ENCODE results near the gene AP4B1. TPM values are rescaled to one million over a fixed set of nuclear protein-coding genes. Genes with fewer than 3 reads are reported as not detected.
A peak's percentile ranks its signal among the peaks of the same experiment; 100 is the strongest.

AP4B1 gene
- total RNA-seq, 1 donor from 2014 or later = 3.2 TPM

DNA sequence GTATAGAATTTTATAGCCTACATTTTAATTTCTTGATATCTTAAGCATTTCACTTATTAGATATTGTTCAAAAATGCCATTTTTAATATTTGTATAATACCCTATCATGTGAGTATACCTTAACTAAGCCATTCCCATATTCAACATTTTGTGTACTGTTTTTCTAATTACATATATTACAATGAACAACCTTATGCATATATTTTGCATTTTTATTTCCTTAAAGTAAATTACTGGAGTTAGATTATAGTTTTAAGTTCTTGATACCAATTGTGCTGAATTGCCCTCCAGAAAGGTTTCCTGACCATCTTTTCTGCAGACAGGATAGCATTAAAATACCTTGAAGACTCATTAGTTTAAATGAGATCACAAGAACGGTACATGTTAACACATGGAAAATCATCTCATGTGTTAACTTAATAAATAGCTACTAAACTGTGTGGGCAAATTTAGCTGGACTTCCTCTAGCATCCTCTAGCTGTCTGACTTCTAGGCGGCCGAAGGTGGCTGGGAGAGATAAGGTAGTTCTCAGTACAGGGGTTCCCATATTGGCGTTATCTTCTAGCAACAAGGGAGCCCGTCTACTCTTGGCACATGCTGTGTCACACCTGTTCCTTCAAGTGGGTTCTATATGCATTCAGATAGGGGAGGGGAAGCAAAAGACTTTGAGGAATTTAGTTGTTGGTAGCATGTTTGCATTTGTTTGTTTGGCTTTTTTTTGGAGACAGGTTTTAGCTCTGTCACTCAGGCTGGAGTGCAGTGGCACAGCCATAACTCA is 9.5 kb upstream of the AP4B1 start:
- intact Hi-C loops (cut with DNase I) = no loop called here
- Histone ChIP-seq H3K36me3 (peaks cover 13 to 16% of the 10 kb centered on the region in 2 donors), H3K27ac (no peak overlapping the region), H3K27me3 (no peaks in the 10 kb centered on the region), H3K4me1 (peaks cover 0 to 7% of the 10 kb centered on the region in 2 donors), H3K4me3 (no peak overlapping the region), H3K9me3 (no peaks in the 10 kb centered on the region)
- no peak for TF ChIP-seq CTCF (IDR thresholded peaks at IDR 0.05)
- no peak for DNase-seq (ENCODE audit: low spot score in 2 of 2)

- H3K4me3 ChIP-seq = no peak overlapping the region
- H3K36me3 ChIP-seq = peaks cover 16 to 18% of the 10 kb centered on the region in 2 donors
- TF ChIP-seq CTCF (IDR thresholded peaks at IDR 0.05) = no peak
- H3K27ac ChIP-seq = peak overlapping the region; percentile 49 to 60
- no peak for DNase-seq (ENCODE audit: low spot score in 2 of 2)
- H3K4me1 ChIP-seq = peaks cover 0 to 7% of the 10 kb centered on the region in 2 donors
- intact Hi-C loops (cut with DNase I) = no loop called here
- H3K9me3 ChIP-seq = no peaks in the 10 kb centered on the region
- H3K27me3 ChIP-seq = no peaks in the 10 kb centered on the region
These were observed 8.7 kb upstream of the AP4B1 start for GRCh38 chr1:113913312-113913668.

DNA sequence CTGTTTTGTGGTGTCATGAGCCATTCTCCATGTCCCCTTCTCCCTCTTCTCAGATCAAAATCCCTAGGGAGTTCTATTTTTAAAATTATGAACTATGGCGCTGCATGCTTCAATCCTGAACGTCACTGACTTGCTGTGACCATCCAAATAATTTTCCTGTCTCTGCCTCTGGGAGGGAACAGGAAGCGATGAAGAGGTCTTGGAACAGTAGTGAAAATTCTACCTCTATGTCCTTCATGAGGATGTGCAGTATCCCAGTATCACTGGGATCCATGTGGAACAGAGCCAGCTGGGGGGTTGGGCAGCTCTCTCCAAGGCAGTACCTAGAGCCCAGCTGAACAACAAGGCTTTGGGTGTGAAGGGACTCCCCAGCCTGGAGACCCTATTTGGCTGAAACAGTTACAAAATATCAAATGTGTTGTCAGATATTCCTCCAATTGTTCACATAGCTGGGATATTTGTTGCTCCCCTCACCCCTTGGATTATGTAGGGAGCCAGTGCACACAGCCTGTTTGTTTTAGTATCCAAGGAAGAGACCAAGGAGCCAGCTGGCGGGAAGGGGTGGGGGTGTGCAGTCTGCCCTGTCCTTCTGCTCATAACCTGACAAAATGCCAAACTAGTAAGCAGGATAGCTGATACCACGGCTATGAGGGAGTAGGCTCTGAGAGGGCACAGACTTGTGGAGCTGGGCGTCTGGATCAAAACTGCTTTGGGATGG is 8.2 kb upstream of the AP4B1 start:
- TF ChIP-seq CTCF (IDR thresholded peaks at IDR 0.05) = no peak
- Histone ChIP-seq H3K27ac (peak overlapping the region; percentile 49 to 60), H3K27me3 (no peaks in the 10 kb centered on the region), H3K4me3 (no peak overlapping the region), H3K36me3 (peaks cover 16 to 23% of the 10 kb centered on the region in 2 donors), H3K9me3 (no peaks in the 10 kb centered on the region), H3K4me1 (peaks cover 0 to 7% of the 10 kb centered on the region in 2 donors)
- no peak for DNase-seq (ENCODE audit: low spot score in 2 of 2)
- intact Hi-C loops (cut with DNase I) = no loop called here

- no peak for TF ChIP-seq CTCF (IDR thresholded peaks at IDR 0.05)
- peak overlapping the region; percentile 86 to 92 for H3K27ac ChIP-seq
- intact Hi-C loops (cut with DNase I) = loop anchor here (1.0 to 10.0 kb wide), 9 partner anchors 24 to 1191 kb away; partner anchors contain the start of genes BCAS2, HIPK1, MAGI3 and PHTF1
- peak in 1 of 2 donors; percentile 11 for DNase-seq (ENCODE audit: low spot score in 2 of 2)
- H3K36me3 ChIP-seq = peaks cover 2 to 14% of the 10 kb centered on the region in 2 donors
- no peaks in the 10 kb centered on the region for H3K27me3 ChIP-seq
- H3K4me1 ChIP-seq = peaks cover 0 to 17% of the 10 kb centered on the region in 2 donors
- H3K4me3 ChIP-seq = peak overlapping the region; percentile 85 to 86
- H3K9me3 ChIP-seq = no peaks in the 10 kb centered on the region
These were observed 849 bp upstream of the AP4B1 start for GRCh38 chr1:113905435-113905861.

DNA sequence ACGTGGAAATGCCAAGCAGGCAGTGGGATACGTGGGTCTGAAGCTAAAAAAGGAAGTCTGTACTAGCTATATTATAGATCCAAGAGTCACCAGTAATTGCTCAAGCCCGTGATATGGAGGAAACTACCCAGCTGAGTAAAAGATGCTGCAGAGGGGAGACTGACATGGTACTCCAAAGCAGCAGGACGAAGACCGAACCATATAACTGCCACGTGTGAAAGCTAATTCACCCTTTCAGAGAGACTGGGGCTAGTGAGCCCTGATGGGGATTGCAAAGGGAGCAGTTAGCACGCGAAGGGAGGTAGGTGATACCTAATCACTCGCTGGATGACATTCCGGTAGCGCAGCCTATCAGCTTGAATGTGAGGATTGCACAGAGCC is 316 bp downstream of the AP4B1 start:
- no peaks in the 10 kb centered on the region for H3K9me3 ChIP-seq
- peak overlapping the region; percentile 85 to 86 for H3K4me3 ChIP-seq
- peaks cover 4 to 22% of the 10 kb centered on the region in 2 donors for H3K36me3 ChIP-seq
- intact Hi-C loops (cut with DNase I) = loop anchor here (2.0 to 10.0 kb wide), 6 partner anchors 69 to 1189 kb away; partner anchors contain the start of genes BCAS2, PHTF1, PPM1J and SLC16A1
- TF ChIP-seq CTCF (IDR thresholded peaks at IDR 0.05) = no peak
- H3K27ac ChIP-seq = peak overlapping the region; percentile 86 to 92
- no peaks in the 10 kb centered on the region for H3K27me3 ChIP-seq
- H3K4me1 ChIP-seq = peaks cover 0 to 17% of the 10 kb centered on the region in 2 donors
- no peak for DNase-seq (ENCODE audit: low spot score in 2 of 2)
